A673 (cell line): ENCODE measurements around the gene C9orf43. TPM values are rescaled to one million over a fixed set of nuclear protein-coding genes. Genes with fewer than 3 reads are reported as not detected.

Experiments used
- BruUV-seq: library from RNA; stranded (reverse); fragments of 400-500 nt; replicated peaks from 2 replicates; lab custom pipeline; 2021; lab: Mats Ljungman, UMichigan
- CTCF ChIA-PET: fragments of 300-600 bp; sonication (Branson Sonifier 250); formaldehyde crosslinking; loops from one replicate; lab custom pipeline; 2022; ENCODE audit warnings: antibody characterized with exemption; lab: Charles Lee
- POLR2A ChIA-PET: fragments of 300-600 bp; sonication (Branson Sonifier 250); formaldehyde crosslinking; loops from one replicate; lab custom pipeline; 2022; ENCODE audit warnings: antibody characterized with exemption; ENCODE audit not compliant: low non-redundant PET; lab: Charles Lee
- DNase-seq: peaks from one replicate; pipeline ENCODE4 v3.0.0-alpha.2; 2015; ENCODE audit warnings: low spot score
- H3K27ac ChIP-seq: fragments of 200-600 bp; sonication (generic); 2 replicates; pipeline ENCODE4 v1.5.1; 2016; ENCODE audit warnings: mixed run types, low read depth, mild to moderate bottlenecking, mixed read lengths, antibody characterized with exemption, low read length; ENCODE audit not compliant: poor library complexity, severe bottlenecking
- H3K27me3 ChIP-seq: fragments of 200-600 bp; sonication (generic); replicated peaks from 2 replicates; pipeline ENCODE4 v1.6.1; 2017; ENCODE audit warnings: mixed run types, low read depth, mild to moderate bottlenecking, mixed read lengths, antibody characterized with exemption, low read length; ENCODE audit not compliant: insufficient read depth, poor library complexity
- H3K36me3 ChIP-seq: fragments of 200-600 bp; sonication (generic); 2 replicates; pipeline ENCODE4 v1.6.1; 2016; ENCODE audit warnings: mixed run types, mild to moderate bottlenecking, mixed read lengths, antibody characterized with exemption, low read length; ENCODE audit not compliant: insufficient read depth, poor library complexity, severe bottlenecking
- H3K4me1 ChIP-seq: fragments of 200-600 bp; sonication (generic); 2 replicates; pipeline ENCODE4 v1.6.1; 2017; ENCODE audit warnings: mixed run types, mild to moderate bottlenecking, mixed read lengths, antibody characterized with exemption, low read length; ENCODE audit not compliant: insufficient read depth, poor library complexity, severe bottlenecking
- H3K4me3 ChIP-seq: fragments of 200-600 bp; sonication (generic); 2 replicates; pipeline ENCODE4 v1.5.1; 2016; ENCODE audit warnings: low read depth, mixed run types, mild to moderate bottlenecking, mixed read lengths, low read length; ENCODE audit not compliant: poor library complexity, severe bottlenecking
- H3K9me3 ChIP-seq: fragments of 200-600 bp; sonication (generic); 2 replicates; pipeline ENCODE4 v1.6.1; 2016; ENCODE audit warnings: mixed run types, low read depth, mild to moderate bottlenecking, mixed read lengths, antibody characterized with exemption, low read length; ENCODE audit not compliant: poor library complexity, severe bottlenecking
- EZH2 ChIP-seq: fragments of 200-600 bp; sonication (generic); IDR thresholded peaks from 2 replicates; pipeline ENCODE4 v1.6.1; 2017; ENCODE audit warnings: borderline replicate concordance, low read depth, mild to moderate bottlenecking, mixed read lengths, antibody characterized with exemption, low read length; ENCODE audit not compliant: poor library complexity, severe bottlenecking
- intact Hi-C: fragments of 100-400 bp; cut with micrococcal nuclease; formaldehyde crosslinking; loops from one replicate; pipeline ENCODE4 v1.10.0; 2022; ENCODE audit not compliant: unreplicated experiment
- total RNA-seq: library from RNA; stranded (reverse); gene quantifications from 2 replicates; pipeline ENCODE4 v1.2.3, GENCODE V29; 2021
- TF ChIP-seq, protein P1 (sequence below): fragments of 300-800, 200-600 bp; sonication (generic); conservative IDR thresholded peaks from 2 replicates; pipeline ENCODE4 v1.5.1; 2017; ENCODE audit warnings: low read depth, mild to moderate bottlenecking, antibody characterized with exemption, low read length, moderate library complexity, mixed read lengths

C9orf43 gene
- total RNA-seq, 1 experiment from 2014 or later = 1.5 TPM

- Histone ChIP-seq H3K9me3 (no peaks in the 10 kb centered on the region), H3K36me3 (no peaks in the 10 kb centered on the region), H3K27me3 (no peaks in the 10 kb centered on the region), H3K27ac (no peak overlapping the region), H3K4me3 (no peak overlapping the region), H3K4me1 (no peaks in the 10 kb centered on the region)
- peak; percentile 65 for DNase-seq
- intact Hi-C loops = loop anchor here (2.0 kb wide), 2 partner anchors 144 to 212 kb away; no protein-coding TSS in a partner anchor
- TF ChIP-seq, protein P1, sequence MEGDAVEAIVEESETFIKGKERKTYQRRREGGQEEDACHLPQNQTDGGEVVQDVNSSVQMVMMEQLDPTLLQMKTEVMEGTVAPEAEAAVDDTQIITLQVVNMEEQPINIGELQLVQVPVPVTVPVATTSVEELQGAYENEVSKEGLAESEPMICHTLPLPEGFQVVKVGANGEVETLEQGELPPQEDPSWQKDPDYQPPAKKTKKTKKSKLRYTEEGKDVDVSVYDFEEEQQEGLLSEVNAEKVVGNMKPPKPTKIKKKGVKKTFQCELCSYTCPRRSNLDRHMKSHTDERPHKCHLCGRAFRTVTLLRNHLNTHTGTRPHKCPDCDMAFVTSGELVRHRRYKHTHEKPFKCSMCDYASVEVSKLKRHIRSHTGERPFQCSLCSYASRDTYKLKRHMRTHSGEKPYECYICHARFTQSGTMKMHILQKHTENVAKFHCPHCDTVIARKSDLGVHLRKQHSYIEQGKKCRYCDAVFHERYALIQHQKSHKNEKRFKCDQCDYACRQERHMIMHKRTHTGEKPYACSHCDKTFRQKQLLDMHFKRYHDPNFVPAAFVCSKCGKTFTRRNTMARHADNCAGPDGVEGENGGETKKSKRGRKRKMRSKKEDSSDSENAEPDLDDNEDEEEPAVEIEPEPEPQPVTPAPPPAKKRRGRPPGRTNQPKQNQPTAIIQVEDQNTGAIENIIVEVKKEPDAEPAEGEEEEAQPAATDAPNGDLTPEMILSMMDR = peak; percentile 71
- TF ChIP-seq EZH2 = no peak
- ChIA-PET CTCF (interaction anchor here (0.7 to 2.2 kb wide), 10 partner anchors 46 to 235 kb away, joined by 3 to 41 read pairs (median 6); no protein-coding TSS in a partner anchor), POLR2A (interaction anchor here (0.7 kb wide), 1 partner anchor 211 kb away, joined by 4 read pairs; no protein-coding TSS in a partner anchor)
- BruUV-seq = no TSS peak
Observed at GRCh38 chr9:113446323-113446740, 35.8 kb downstream of the C9orf43 start.

DNA sequence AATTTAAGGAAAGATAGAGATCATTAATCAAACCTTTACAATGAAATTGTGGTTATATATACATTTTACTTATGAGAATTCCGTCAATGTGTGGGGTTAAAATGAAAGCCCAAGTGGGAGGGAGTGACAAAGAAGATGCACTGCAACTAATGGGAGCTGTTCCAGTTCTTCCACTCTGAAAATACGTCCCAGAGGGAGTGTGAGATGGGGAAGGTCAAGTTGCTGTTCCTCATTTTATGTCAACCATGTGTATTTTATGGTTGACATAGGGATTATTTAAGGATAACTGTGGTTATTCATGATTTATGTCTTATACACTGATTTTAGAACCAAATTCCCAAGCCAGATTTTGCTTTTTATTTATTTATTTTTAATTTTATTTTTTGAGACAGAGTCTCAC lies 38.8 kb downstream of the C9orf43 start:
- no peaks in the 10 kb centered on the region for H3K36me3 ChIP-seq
- H3K27ac ChIP-seq = no peak overlapping the region
- H3K4me3 ChIP-seq = no peak overlapping the region
- TF ChIP-seq, protein P1 = no peak
- no peak for TF ChIP-seq EZH2
- no peaks in the 10 kb centered on the region for H3K4me1 ChIP-seq
- no peaks in the 10 kb centered on the region for H3K27me3 ChIP-seq
- intact Hi-C loops = no loop called here
- no peak for DNase-seq
- H3K9me3 ChIP-seq = no peaks in the 10 kb centered on the region
- ChIA-PET POLR2A (no interaction called here), CTCF (no interaction called here)
- no TSS peak for BruUV-seq

GRCh38 chr9:113452113-113452605 lies 41.6 kb downstream of the C9orf43 start:
- no peak for DNase-seq
- H3K27me3 ChIP-seq = no peaks in the 10 kb centered on the region
- ChIA-PET CTCF (interaction anchor here (1.0 kb wide), 1 partner anchor 27 kb away, joined by 4 read pairs; no protein-coding TSS in a partner anchor), POLR2A (interaction anchor here (0.6 kb wide), 1 partner anchor 113 kb away, joined by 3 read pairs; no protein-coding TSS in a partner anchor)
- H3K4me1 ChIP-seq = peaks cover 9% of the 10 kb centered on the region
- H3K4me3 ChIP-seq = no peak overlapping the region
- no TSS peak for BruUV-seq
- H3K27ac ChIP-seq = no peak overlapping the region
- TF ChIP-seq, protein P1 = no peak
- TF ChIP-seq EZH2 = no peak
- no peaks in the 10 kb centered on the region for H3K36me3 ChIP-seq
- intact Hi-C loops = no loop called here
- H3K9me3 ChIP-seq = no peaks in the 10 kb centered on the region
